Measurements from ENCODE around the gene EPC2.

DNA sequence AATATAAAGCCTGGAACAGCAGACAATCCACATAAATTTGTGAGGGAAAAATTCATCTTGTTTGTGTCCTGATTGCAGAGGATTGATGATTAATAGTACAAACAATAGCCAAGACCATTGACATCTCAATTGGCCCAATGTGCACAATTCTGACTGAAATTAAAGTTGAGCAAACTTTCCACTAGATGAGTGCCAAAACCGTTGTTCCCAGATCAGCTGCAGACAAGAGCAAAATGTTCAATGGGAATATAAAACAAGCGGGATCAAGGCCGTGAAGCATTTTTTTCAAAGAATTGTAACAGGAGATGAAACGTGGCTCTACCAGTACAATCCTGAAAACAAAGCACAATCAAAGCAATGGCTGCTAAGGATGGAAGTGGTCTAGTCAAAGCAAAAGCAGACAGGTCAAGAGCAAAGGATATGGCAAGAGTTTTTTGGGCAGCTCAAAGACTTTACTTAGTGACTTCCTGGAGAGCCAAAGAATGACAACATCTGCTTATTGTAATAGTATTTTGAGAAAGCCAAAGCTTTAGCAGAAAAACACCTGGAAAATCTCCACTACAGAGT lies 174.6 kb downstream of the EPC2 start:
- TF ChIP-seq, protein P1, sequence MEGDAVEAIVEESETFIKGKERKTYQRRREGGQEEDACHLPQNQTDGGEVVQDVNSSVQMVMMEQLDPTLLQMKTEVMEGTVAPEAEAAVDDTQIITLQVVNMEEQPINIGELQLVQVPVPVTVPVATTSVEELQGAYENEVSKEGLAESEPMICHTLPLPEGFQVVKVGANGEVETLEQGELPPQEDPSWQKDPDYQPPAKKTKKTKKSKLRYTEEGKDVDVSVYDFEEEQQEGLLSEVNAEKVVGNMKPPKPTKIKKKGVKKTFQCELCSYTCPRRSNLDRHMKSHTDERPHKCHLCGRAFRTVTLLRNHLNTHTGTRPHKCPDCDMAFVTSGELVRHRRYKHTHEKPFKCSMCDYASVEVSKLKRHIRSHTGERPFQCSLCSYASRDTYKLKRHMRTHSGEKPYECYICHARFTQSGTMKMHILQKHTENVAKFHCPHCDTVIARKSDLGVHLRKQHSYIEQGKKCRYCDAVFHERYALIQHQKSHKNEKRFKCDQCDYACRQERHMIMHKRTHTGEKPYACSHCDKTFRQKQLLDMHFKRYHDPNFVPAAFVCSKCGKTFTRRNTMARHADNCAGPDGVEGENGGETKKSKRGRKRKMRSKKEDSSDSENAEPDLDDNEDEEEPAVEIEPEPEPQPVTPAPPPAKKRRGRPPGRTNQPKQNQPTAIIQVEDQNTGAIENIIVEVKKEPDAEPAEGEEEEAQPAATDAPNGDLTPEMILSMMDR (tag by site-specific recombination; IDR thresholded peaks at IDR 0.05): no peak
- TF ChIP-seq ZNF138 (tag by site-specific recombination; IDR thresholded peaks at IDR 0.05; ENCODE audit: borderline replicate concordance): no peak
- TF ChIP-seq ZNF24 (tag by site-specific recombination; IDR thresholded peaks at IDR 0.05): no peak
- no peak for TF ChIP-seq ZNF366 (tag by site-specific recombination; conservative IDR thresholded peaks at IDR 0.05)
- no peak for TF ChIP-seq OSR2 (tag by site-specific recombination; IDR thresholded peaks at IDR 0.05)
- TF ChIP-seq, protein P2, sequence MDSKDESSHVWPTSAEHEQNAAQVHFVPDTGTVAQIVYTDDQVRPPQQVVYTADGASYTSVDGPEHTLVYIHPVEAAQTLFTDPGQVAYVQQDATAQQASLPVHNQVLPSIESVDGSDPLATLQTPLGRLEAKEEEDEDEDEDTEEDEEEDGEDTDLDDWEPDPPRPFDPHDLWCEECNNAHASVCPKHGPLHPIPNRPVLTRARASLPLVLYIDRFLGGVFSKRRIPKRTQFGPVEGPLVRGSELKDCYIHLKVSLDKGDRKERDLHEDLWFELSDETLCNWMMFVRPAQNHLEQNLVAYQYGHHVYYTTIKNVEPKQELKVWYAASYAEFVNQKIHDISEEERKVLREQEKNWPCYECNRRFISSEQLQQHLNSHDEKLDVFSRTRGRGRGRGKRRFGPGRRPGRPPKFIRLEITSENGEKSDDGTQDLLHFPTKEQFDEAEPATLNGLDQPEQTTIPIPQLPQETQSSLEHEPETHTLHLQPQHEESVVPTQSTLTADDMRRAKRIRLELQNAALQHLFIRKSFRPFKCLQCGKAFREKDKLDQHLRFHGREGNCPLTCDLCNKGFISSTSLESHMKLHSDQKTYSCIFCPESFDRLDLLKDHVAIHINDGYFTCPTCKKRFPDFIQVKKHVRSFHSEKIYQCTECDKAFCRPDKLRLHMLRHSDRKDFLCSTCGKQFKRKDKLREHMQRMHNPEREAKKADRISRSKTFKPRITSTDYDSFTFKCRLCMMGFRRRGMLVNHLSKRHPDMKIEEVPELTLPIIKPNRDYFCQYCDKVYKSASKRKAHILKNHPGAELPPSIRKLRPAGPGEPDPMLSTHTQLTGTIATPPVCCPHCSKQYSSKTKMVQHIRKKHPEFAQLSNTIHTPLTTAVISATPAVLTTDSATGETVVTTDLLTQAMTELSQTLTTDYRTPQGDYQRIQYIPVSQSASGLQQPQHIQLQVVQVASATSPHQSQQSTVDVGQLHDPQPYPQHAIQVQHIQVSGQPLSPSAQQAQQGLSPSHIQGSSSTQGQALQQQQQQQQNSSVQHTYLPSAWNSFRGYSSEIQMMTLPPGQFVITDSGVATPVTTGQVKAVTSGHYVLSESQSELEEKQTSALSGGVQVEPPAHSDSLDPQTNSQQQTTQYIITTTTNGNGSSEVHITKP (tag by site-specific recombination; IDR thresholded peaks at IDR 0.05): no peak
- no peak for TF ChIP-seq ZBTB26 (tag by site-specific recombination; optimal IDR thresholded peaks at IDR 0.05)
- TF ChIP-seq ZNF501 (tag by site-specific recombination; IDR thresholded peaks at IDR 0.05): no peak

Measured in HEK293 (cell line).